ENCODE data around the gene SV2C.
"Not testable (repeated sequence)": the region's sequence is repeated elsewhere in the genome, so short reads cannot be mapped to it uniquely, and the experiment has no call there.

The SV2C gene

GRCh38 chr5:76363352-76364225 lies 280.4 kb downstream of the SV2C start:
- DNase-seq, result peak; percentile 47

DNA sequence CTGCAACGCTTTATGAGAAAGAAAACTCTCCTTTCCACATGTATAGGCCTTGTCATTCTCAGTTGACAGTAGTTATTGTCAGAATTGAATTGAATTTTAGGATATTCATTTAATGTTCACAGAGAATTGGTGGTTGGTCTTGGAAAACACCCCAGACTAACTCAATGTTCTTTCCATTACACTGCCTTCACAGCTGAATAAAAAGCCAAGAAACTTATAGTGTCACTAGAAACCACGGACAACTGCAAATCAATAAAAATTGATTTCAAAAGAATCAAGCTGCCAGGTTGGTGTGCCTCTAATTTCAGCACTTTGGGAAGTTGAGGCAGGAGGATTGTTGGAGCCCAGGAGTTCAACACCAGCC lies 281.0 kb downstream of the SV2C start:
- no peak for DNase-seq

DNA sequence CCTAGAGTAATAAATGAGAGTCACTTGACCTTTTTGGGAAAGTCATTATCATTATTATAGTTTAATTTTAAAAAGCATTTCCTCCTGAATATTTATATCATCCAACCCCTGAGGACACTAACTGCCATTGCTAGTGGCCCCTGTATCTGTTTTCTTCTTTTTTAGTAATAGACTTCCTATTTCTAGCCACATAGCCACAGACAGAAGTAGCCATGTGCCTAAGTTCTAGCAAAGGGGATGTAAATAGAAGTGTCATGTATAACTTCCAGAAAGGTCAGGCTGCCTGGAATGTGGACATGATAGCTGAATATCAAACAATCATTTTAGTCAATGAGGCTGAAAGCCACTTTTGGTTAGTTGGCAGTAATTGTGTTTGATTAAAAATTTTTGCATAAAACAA lies 282.4 kb downstream of the SV2C start:
- no peak for DNase-seq

DNA sequence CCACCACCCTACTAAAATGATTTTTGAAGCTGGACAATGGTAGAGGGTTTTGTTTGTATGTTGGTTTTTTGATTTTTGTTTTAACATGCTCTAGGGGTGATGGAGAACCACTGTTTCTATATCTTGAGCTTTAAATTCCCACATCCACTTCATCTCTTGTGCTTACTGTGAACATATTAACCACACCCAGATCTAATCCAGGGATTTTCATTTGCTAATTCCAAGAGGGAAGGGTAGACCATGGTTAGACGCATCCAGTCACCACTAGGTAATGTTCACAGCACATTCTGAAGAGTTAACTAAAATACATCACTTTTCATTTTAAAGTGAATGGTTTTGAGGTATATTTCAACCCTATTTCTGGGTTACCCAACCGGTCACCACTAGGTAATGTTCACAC lies 283.4 kb downstream of the SV2C start:
- DNase-seq, result no peak

- no peak for DNase-seq
These were observed 284.6 kb downstream of the SV2C start for GRCh38 chr5:76367623-76368371.

DNA sequence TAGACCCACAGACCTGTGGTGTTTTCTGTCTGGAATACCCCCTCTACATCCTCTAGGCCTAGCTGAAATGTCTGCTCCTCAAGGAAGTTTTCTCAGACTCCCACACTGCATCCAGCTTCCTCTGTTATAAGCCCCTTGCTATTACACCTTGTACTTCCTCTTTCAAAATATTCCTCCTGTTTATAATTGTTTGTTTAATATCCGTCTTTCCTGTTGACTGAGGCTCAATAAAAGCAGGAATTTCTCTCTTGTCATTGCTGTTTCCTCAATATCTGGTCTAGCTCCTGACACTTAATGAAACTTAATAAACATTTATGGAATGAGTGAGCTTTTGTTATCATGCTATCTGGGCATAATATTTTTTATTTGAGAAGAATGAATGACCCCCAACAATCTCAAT lies 285.8 kb downstream of the SV2C start:
- no peak for DNase-seq

DNA sequence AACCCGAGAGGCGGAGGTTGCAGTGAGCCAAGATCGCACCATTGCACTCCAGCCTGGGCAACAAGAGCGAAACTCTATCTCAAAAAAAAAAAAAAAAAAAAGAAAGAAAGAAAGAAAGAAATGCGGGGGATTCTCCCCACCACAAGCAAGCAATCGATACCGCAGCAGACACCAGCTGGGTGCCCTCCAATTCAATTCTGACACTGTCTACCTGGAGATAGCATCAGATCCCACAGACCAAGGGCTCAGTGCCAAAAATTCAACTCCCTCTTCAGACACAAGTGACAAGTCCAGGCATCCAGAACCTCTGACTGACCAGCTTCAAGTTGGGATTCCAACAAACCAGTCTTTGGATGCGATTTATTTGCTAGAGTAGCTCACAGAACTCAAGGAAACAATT lies 286.5 kb downstream of the SV2C start:
- DNase-seq, result not testable (repeated sequence)

DNA sequence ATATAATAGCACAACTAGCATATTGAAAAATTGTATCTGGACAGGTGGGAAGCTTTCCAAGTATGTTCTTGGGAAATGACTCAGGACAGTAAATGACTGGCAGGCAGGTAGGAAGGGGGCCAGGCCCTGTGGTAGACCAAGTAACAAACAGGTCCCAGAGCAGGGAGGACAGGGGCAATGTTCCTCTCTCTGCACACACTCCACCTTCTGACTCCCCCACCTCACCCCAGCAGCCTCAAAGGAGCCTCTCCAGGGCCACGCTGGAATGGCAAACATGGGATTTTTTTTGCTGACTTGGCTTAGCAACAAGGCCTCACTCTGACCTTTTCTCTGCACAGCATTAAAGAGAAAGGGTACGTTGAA lies 288.8 kb downstream of the SV2C start:
- DNase-seq, result no peak

DNA sequence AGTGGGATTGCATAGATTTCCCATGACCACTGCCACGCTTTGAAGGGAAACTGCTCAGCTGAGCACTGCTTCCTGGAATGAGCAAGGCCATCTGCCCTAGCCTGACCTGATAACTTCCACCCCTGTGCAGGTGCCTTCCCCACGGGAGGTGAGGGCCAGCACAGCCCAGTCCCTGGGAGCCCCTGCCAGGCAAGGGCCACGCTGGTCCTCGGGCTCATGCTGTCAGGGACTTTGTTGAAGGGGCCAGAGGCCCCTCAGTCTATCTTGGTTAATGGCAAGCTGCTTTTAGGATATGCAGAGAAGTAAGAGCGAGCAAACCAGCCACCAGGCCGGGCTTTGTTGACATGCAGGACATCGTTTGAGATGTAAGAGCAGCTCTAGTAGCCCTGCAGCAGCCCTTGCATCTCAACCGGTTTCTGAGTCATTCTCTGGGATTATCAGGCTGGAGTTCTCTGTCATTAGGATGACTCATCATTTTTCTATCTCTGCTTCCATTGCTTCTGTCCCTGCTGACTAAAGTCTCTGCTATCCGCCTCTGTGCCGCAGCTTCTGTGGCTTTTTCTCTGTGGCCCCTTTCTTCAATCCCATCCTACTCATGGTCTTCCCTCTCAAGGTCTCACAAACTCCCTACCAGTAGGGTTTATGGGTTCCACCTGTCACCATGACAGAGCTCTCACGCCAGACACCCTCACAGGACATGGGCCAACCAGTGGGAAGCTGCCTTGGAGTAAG lies 289.3 kb downstream of the SV2C start:
- DNase-seq, result no peak

- no peak for DNase-seq
These were observed 293.1 kb downstream of the SV2C start for GRCh38 chr5:76376148-76376865.

- DNase-seq, result no peak
These were observed 293.7 kb downstream of the SV2C start for GRCh38 chr5:76376866-76377230.

GRCh38 chr5:76378355-76378754 lies 295.2 kb downstream of the SV2C start:
- DNase-seq, result no peak

- DNase-seq, result no peak
These were observed 296.1 kb downstream of the SV2C start for GRCh38 chr5:76379316-76379715.

- no peak for DNase-seq
These were observed 296.7 kb downstream of the SV2C start for GRCh38 chr5:76379855-76380254.

GRCh38 chr5:76380346-76381066 lies 297.3 kb downstream of the SV2C start:
- no peak for DNase-seq

DNA sequence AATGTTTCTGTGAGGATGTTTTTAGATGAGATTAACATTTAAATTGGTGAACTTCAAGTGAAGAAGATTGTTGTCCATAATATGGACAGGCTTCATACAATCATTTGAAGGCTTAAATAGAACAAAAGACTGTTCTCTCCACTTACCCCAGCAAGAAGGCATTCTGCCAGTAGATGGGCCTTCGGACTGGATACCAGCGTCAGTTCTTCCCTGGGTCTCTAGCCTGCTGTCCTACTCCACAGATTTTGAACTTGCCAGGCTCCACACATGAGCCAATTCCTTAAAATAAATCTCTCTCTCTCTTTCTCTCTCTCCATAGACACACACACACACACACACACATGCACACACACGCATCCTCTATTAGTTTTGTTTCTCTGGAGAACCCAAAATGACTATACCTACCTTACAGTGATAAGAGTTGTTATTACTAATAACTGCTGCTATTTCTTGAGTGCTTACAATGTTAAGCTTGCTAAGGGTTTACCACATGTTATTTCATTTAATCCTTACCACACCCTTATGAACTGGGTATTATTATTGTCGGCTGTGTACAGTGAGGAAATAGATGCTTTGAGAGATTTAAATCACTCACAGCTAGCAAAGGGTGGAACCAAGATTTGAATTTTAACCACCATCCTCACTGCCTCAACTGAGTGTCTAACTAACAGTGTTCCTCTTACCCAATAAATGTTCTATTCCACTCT lies 300.1 kb downstream of the SV2C start:
- no peak for DNase-seq

DNA sequence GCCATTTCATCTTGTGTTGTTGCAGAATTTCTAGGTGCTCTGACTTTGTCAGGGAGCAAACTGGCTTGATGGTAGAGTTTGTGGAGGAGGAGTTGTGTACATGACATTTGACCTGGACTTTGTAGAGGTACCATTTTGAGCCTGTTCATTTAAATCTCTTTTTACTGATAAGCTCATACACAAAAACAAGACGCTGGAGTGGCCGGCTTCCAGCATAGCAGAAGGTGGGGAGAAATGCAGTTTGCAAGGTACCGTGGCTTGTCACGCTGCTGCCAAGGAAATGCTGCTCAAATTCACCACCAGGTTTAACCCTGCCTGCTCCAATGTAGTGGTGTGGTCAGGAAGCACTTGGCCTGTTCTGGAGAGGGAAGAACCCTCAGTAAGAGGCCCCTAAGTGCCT lies 301.0 kb downstream of the SV2C start:
- DNase-seq, result no peak

- no peak for DNase-seq
These were observed 301.5 kb downstream of the SV2C start for GRCh38 chr5:76384705-76385104.

DNA sequence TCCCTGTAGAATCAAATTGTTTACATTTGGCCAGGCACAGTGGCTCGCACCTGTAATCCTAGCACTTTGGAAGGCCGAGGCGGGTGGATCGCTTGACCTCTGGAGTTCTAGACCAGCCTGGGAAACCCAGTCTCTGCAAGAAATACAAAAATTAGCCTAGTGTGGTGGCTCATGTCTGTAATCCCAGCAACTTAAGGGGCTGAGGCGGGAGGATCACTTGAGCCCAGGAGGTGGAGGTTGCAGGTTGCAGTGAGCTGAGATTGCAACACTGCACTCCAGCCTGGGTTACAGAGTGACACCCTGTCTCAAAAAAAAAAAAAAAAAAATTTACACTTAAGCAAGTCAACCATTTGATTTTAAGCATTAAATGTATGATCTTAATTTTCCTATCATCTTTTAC lies 302.4 kb downstream of the SV2C start:
- DNase-seq, result no peak

DNA sequence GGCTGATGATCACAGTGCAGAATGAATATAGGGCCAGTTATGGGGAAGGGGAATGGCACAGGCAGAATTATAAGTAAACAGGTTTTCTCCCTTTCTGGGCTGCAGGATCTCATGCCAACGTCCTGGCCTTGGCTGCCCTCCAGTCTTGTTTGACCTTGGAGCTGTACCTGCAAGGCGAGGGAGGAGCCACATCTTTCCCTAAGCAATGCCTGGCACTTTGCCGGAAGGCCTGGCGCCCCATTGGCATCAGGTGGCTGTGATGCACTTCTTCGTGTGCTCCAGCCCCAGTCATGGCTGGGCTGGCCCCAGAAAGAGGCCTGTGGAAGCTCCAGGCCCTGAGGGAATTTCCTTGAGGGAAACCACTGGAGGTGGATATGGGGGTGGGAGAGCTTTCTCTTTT lies 303.2 kb downstream of the SV2C start:
- no peak for DNase-seq

DNA sequence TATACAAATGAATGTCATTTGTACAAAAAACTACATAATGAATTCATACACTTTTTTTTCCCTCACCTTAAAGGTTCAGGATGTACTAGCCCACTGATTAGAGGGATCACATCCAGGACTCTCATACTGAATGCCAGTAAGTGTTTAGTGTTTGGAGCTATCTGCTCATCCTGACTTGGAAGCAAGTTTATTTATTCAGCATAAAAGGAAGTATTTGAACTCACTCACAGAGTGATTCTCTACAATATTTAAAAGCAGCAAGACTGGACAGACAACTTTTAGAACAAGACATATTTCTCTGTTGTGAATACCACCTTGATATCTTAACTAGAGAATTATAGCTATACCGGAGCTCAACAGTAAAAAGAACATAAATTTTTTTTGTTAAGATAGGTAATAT lies 305.1 kb downstream of the SV2C start:
- no peak for DNase-seq

Data from NCI-H526 treated with DMSO at 0.1 percent for 48 hours (cell line).